Activated gamma-delta T cell (primary cell): Measurements from ENCODE around the gene MYOD1.

Experiments used
- DNase-seq: peaks from one replicate; lab custom pipeline; 2025; lab: John Stamatoyannopoulos, UW

The MYOD1 gene

DNA sequence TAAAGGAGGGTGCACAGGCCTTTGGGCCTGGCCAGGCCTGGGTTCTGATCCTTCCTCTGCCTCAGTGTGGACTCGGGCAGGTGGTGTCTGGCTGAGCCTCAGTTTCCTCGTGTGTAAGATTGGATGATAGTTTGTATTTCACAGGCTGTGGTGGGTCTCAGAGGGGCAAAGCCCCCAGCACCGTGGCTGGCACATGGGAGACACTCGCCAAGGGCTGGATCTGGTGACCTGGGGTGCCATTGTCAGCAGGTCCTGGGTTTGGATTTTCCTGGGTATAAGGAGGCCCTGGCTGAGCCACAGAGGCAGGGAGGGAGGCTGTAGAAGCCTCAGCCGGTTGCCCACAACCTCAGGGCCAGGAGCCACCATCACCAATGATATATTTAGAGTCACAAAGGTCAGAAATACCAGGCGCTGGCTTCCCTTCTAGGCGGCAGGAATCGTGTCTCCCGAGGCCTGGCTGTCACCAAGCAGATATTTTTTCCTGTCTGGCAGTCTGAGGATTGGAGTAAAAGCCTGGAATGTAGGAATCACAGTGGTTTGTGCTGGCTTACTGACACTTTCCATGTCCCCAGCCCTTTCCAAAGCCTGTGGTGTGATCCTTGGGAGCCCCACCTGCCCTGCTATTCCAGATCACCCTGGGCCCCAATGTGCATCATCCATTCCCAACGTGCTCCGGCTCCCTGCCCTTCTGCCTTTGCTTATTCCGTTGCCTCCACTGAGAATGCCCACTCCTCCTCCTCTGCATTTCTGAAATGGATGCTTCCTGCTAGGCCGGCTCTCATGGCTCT, 30.8 kb downstream of the MYOD1 start:
- no peak for DNase-seq

DNA sequence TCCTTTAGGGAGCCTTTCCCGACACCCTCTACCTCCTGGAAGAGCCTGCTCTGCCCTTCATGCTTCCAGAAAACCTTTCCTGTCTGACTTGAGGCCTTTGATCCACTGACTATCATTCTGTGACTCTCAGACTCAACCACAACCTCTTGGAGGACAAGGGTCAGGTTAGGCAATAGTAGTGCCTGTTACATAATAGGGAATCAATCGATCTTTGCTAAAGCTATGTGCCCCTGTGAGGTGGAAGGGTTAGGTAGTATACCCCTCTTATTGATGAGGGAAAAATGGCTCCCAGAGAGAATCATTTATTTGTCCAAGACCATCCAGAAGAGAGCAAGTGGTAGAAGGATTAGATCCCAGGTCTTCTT, 31.4 kb downstream of the MYOD1 start:
- DNase-seq, result no peak

DNA sequence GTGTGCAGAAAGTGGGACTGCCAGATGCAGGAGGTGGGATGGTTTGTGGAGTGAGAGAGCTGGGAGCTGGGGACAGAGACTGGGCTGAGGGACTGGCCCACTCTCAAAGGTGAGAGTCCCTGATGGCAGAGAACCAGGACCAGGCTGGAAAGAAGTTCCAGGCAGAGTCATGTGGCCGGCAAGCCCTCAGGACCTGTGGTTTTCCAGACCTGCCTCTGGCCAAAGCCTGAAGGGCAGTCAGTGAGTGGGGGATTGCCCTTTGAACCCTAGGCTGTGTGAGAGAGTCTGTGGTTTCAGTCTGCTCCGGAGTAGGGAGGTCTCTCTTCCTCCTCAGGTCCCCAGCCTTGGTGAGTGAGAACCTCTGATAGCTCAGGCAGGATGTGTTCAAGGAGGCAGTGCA, 32.2 kb downstream of the MYOD1 start:
- no peak for DNase-seq

GRCh38 chr11:17752144-17752543, 32.8 kb downstream of the MYOD1 start:
- no peak for DNase-seq

DNA sequence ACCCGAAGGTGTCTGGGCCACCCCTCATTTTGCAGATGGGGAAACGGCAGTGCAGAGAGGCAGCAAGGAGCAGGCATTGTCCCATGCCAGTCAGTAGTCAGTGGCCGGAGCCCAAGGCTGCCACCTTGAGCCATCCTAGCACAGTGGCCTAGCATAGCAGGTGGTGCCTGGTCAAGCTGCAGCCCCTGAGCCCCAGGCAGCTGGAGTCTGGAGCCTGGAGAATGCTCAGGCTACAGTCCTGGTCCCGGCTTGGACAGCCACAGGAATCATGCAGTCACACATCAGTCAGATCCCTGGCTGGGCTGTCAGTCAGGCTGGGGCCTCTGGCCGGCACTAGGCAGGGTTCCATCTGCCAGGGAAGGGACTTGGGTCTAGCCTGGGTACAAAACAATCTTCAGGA, 33.8 kb downstream of the MYOD1 start:
- no peak for DNase-seq

GRCh38 chr11:17753641-17754040, 34.3 kb downstream of the MYOD1 start:
- DNase-seq, result no peak

GRCh38 chr11:17755891-17756290, 36.5 kb downstream of the MYOD1 start:
- DNase-seq, result no peak

- no peak for DNase-seq
Measured at GRCh38 chr11:17760102-17761029, 41.0 kb downstream of the MYOD1 start.

GRCh38 chr11:17762309-17762974, 43.1 kb downstream of the MYOD1 start:
- DNase-seq, result no peak

GRCh38 chr11:17763244-17763643, 43.9 kb downstream of the MYOD1 start:
- DNase-seq, result no peak

DNA sequence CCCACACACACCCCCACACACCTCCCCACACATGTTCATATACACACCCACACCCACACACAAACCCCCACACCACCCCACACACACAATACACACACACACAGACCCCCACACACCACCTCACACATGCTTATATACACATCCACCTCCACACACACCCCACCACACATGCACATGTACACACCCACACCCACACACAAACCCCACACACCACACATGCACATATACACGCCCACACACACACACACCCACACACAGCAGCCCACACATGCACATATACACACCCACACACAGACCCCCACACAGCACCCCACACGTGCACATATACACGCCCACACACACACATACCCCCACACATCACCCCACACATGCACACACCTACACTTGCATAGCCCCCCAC, 44.3 kb downstream of the MYOD1 start:
- no peak for DNase-seq

- DNase-seq, result no peak
Measured at GRCh38 chr11:17764446-17765218, 45.3 kb downstream of the MYOD1 start.

DNA sequence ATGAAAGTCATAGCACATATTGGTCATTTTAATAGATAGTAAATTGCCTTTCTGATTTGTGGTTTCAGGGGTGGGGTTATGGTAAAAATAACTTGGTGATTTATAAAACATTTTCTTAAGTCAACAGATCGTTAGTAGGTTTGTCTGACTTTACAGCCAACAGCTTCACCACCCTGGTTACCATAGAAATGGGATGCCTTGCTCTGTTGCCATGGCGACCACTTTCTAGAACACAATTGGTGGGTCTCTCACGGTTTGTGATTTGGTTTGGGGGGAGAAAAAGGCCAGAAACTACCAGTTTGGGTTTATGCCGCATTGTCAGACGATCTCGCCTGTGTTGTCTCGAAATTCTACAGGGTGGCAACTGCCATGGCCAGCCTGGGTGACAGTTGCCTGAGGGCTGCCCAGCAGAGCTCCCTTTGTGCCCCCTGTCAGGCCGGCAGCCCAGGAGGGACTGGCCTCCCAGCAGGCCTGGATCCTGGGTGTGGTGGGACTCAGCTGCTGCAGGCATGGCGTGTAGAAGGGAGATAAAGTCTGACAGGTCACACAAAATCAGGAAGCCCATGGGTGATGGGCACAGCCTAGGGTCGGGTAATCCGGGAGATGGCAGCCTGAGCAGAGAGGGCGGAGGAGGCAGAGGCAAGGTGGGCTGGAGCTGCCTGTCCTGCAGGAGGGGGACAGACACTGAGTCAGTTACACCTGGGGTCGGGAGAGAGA, 46.1 kb downstream of the MYOD1 start:
- no peak for DNase-seq

DNA sequence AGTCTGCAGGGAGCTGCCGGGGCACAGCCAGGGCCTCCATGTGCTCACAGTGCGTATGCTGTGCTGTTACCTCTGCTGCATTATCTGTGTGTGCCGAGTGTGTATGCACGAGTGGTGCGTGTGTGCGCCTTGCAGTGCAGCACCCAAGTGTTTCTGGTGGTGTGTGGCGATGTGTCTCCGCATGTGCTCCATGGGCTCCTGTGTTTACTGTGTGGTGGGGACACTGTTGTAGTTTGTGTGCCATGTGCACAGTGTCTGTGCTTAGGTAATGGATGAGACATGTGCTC, 46.6 kb downstream of the MYOD1 start:
- DNase-seq, result no peak

DNA sequence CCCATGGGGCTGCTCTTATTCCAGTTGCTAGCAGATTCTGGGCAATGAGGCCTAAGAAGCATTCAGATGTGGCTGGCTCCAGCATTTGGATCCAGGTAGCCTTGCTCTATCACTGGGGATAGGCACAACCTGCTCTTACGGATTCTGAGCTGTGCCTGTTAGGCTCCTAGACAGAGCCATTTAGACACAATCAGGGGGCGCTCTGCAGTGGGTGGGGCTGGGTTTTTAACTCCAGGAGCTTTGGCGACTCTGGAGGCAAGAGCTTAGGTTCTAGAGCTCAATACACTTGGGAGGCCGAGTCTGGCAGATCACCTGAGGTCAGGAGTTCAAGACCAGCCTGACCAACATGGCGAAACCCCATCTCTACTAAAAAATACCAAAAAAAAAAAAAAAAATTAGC, 47.2 kb downstream of the MYOD1 start:
- DNase-seq, result no peak

GRCh38 chr11:17767301-17767885, 48.0 kb downstream of the MYOD1 start:
- no peak for DNase-seq

- no peak for DNase-seq
Measured at GRCh38 chr11:17767914-17768313, 48.5 kb downstream of the MYOD1 start.

DNA sequence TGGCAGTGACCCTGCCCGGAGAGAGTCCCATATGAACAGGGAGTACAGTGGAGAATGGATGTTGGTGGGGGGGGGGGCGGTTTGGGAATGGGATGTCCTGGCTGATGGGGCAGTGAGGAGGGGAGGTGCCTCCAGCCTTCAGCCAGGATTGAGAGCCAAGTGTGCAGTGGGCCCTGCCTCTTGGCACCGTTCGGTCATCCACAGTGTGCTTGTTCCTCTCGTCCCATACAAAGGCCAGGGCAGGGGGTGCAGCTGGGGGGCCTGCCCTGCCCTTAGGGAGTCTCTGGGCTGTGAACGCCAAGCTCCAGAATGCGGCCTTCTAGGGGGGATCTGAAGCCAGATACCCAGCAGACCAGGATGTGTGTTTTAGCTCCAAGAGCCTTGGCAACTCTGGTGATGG, 49.2 kb downstream of the MYOD1 start:
- DNase-seq, result no peak

- no peak for DNase-seq
Measured at GRCh38 chr11:17769218-17769617, 49.8 kb downstream of the MYOD1 start.

DNA sequence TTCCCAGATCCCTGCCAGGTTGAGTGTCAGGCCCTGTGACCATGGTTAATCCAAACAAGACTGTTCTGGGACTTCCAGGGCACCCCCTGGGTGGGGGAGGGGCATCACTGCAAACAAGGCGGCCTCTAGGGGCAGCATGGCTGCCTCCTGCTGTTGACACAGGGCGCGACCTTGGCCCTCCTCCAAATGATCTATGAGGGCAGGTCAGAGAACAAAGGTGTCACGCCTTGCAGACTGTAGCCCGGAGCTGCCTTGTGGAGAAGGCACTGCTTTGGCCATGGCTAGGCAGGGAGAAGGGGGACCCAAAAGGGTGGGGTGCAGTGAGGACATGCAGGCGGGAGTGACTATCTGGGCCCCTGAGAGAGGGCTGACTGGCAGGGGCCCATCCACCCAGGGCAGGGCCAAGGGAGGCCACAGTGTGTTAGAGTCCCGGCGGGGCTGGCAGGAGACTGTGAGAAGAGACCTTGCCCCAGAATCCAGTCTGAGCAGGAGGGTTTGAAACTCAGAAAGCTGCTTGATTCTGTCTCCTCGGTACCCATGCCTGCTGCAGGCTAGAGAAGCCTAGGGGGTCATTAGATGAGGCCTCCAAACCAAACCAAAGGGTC, 50.8 kb downstream of the MYOD1 start:
- DNase-seq, result no peak

DNA sequence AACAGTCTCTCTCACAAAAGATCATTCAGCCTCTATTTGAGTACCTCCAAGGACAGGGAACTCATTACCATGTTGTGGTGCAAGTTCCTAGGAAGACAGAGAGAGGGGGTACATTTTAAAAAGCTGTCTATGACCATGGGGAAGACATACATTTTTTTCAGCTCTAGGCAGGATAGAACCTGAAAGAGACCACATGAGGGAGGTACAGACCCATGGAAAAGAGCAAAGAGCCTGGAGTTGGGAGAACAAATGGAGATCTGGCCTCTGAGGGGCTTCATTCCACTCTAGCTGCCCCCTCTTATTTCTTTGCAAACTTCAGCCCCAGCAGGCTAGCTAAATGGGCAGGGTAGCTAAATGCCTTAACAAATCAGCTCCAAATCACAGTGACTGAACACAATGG, 51.5 kb downstream of the MYOD1 start:
- no peak for DNase-seq
